ENCODE data around the gene SLC27A4.

SLC27A4 gene

DNA sequence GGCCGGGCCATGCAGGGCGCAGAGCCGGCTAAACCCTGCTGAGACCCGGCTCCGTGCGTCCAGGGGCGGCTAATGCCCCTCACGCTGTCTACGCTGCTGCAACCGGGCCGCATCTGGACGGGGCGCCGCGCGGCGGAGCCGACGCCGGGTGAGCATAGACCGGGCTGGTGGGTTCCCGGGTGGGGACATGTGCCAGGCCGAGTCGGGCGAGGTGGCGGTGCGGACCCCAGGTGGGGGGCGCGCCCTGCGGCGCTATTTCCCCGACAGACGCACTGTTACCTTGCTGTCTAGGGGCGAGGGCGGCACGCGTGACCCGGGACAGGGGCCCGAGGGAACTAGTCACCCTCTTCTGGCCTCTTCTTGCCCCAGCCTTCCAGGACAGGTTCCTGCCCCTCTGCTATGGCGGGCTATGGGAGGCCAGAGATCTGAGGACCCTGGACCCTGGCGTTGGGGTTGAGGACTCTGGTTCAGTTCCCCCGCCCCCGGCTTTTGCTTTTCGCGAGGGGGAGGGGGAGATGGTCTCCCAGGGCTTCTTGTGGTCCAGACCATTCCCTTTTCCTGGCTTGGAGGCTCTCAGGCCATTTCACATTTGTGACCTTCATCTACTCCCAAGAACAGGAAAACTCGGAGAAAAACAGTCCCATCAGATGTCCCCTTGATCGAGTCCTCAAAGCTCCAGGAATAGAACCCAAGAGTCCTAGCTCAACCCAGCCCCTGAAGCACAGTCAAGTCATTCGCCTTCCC lies 536 bp downstream of the SLC27A4 start:
- peak overlapping the region; percentile 75 for H3K4me3 ChIP-seq (replicated peaks; ENCODE audit: low read depth, low read length)
- no peak for DNase-seq (ENCODE audit: low read depth)
- TF ChIP-seq CTCF (IDR thresholded peaks at IDR 0.05; ENCODE audit: low read length, missing control alignments): no peak

GRCh38 chr9:128341435-128341849 lies 1.1 kb downstream of the SLC27A4 start:
- peak overlapping the region; percentile 75 for H3K4me3 ChIP-seq (replicated peaks; ENCODE audit: low read depth, low read length)
- DNase-seq (ENCODE audit: low read depth): peak; percentile 73
- TF ChIP-seq CTCF (IDR thresholded peaks at IDR 0.05; ENCODE audit: low read length, missing control alignments): peak; percentile 74

DNA sequence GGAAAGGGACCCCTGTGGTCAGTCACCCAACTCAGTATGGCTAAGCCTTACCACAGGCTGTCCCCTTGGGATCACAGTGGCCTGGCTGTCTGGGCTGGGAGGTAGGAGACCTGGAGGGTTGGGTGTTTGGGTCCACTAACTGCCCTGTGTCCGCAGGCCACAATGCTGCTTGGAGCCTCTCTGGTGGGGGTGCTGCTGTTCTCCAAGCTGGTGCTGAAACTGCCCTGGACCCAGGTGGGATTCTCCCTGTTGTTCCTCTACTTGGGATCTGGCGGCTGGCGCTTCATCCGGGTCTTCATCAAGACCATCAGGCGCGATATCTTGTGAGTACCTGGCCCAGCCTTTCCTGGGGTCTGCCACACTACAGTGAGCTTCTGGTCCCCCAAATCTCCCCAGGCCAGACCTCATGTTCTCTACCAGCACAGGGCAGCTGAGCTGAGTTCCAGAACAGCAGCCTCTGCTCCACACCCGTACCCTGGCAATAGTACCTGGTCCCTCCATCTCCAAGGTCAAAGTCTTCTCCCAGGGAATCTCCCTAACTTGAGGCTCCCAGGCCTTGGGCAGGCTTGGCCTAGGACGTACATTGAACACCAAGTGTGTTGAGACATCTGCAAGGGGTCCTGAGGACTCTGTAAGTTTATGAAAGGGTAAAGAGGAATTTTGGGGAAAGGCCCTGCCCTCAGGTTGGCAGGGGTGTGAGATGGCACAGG lies 2.8 kb downstream of the SLC27A4 start:
- no peak for DNase-seq (ENCODE audit: low read depth)
- TF ChIP-seq CTCF (IDR thresholded peaks at IDR 0.05; ENCODE audit: low read length, missing control alignments): no peak
- H3K4me3 ChIP-seq (replicated peaks; ENCODE audit: low read depth, low read length): no peak overlapping the region

DNA sequence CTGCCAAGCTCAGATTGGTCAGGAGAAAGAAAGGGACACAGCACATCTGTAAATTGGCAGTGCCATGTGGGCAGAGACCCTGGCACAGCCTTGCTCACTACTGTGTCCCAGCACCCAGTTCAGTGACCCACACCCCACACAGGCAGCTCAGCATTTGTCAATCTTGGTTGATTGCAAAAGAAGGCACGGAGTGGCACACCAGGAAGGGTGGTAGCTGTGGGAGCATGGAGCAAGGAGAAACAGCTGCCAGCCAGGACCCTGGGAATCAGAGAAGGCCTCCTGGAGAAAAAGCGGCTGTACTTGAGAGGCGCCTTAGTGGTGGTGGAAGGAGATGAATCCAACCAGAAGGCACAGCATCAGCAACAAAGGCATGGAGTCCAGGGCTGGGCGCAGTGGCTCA lies 3.5 kb downstream of the SLC27A4 start:
- DNase-seq (ENCODE audit: low read depth): no peak
- no peak for TF ChIP-seq CTCF (IDR thresholded peaks at IDR 0.05; ENCODE audit: low read length, missing control alignments)
- H3K4me3 ChIP-seq (replicated peaks; ENCODE audit: low read depth, low read length): no peak overlapping the region

DNA sequence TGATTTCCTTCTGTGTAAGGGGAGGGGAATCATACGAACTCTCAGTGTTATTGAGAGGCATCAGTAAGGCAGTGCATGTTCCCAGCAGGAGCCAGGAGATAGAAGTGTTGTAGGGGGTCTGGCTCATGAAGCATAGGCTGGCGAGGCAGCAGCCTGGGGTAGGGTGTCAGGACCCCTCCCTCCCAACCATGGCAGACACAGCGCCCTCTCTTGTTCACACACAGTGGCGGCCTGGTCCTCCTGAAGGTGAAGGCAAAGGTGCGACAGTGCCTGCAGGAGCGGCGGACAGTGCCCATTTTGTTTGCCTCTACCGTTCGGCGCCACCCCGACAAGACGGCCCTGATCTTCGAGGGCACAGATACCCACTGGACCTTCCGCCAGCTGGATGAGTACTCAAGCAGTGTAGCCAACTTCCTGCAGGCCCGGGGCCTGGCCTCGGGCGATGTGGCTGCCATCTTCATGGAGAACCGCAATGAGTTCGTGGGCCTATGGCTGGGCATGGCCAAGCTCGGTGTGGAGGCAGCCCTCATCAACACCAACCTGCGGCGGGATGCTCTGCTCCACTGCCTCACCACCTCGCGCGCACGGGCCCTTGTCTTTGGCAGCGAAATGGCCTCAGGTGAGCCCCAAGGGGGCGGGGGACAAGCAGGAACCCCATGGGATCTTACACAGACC lies 4.7 kb downstream of the SLC27A4 start:
- no peak overlapping the region for H3K4me3 ChIP-seq (replicated peaks; ENCODE audit: low read depth, low read length)
- TF ChIP-seq CTCF (IDR thresholded peaks at IDR 0.05; ENCODE audit: low read length, missing control alignments): no peak
- DNase-seq (ENCODE audit: low read depth): no peak

DNA sequence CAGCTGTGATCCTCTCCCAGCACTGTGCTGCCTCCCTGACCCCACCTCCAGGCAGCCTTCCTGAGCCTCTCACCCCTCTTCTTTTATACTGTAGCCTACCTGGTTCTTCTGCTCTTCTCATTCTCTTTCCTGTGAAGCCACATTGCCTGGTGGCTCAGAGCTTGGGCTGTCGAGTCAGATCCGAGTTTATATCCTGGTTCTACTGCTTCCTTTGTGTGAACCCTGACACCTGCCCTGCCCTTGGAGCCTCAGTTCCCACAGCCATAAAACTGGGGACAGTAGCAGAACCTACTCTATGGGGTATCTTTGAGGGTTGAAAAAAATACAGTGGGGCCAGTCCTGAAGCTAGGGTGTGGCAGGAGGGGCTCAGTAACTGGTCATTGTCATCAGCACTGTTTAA lies 8.8 kb downstream of the SLC27A4 start:
- TF ChIP-seq CTCF (IDR thresholded peaks at IDR 0.05; ENCODE audit: low read length, missing control alignments): no peak
- no peak for DNase-seq (ENCODE audit: low read depth)
- H3K4me3 ChIP-seq (replicated peaks; ENCODE audit: low read depth, low read length): no peak overlapping the region
